Measurements from ENCODE around the gene UBXN7. TPM values are rescaled to one million over a fixed set of nuclear protein-coding genes. Genes with fewer than 3 reads are reported as not detected.

Gene UBXN7
- total and polyA plus RNA-seq, 2 of the 8 experiments (the other 6 are each of a cell fraction or from before 2014, with no cell fraction given) = 18.5 to 109 TPM

- Histone ChIP-seq H3K23ac (ENCODE audit: insufficient read length) (no peak overlapping the region), H4K8ac (ENCODE audit: extremely low read depth, insufficient read depth, low read length) (no peak overlapping the region), H3K4ac (replicated peaks; ENCODE audit: insufficient read length, low read depth, low read length) (no peak overlapping the region), H4K5ac (ENCODE audit: insufficient read length, low read depth, low read length) (no peak overlapping the region), H2BK120ac (replicated peaks; ENCODE audit: low read depth, low read length) (no peak overlapping the region), H4K20me1 (replicated peaks in 1 of 2; ENCODE audit: control insufficient read depth in 1 of 2, insufficient read depth in 2 of 2, low read length in 2 of 2) (no peaks in the 10 kb centered on the region), H3K4me3 (ENCODE audit: extremely low read depth in 1 of 4, insufficient read depth in 2 of 4, low read depth in 3 of 4, low read length in 4 of 4) (no peak overlapping the region), H3K9ac (replicated peaks in 1 of 4; ENCODE audit: extremely low read depth in 1 of 4, low read depth in 3 of 4, low read length in 3 of 4) (no peak overlapping the region), H3K4me1 (replicated peaks in 1 of 4; ENCODE audit: control insufficient read depth in 3 of 4, insufficient read depth in 4 of 4, low read length in 3 of 4) (no peaks in the 10 kb centered on the region; a peak in 1 of 7 replicates), H2BK15ac (ENCODE audit: low read length) (no peak overlapping the region), H3K56ac (replicated peaks; ENCODE audit: insufficient read length, low read depth, low read length) (no peak overlapping the region), H3K79me2 (ENCODE audit: control insufficient read depth in 1 of 2, insufficient read depth in 2 of 2, low read length in 2 of 2) (no peaks in the 10 kb centered on the region), H3K27me3 (replicated peaks in 1 of 4; ENCODE audit: control insufficient read depth in 3 of 4, extremely low read depth in 1 of 4, insufficient read depth in 3 of 4, low read length in 3 of 4) (no peaks in the 10 kb centered on the region), H3K79me1 (ENCODE audit: low read depth, low read length) (no peaks in the 10 kb centered on the region), H3K27ac (ENCODE audit: low read depth, low read length) (no peak overlapping the region), H2BK12ac (ENCODE audit: low read depth, low read length) (no peak overlapping the region), H3K9me3 (ENCODE audit: insufficient read depth in 2 of 2, low read depth in 1 of 2, low read length in 1 of 2) (no peaks in the 10 kb centered on the region), H2AFZ (ENCODE audit: low read length) (no peak overlapping the region), H4K91ac (replicated peaks; ENCODE audit: insufficient read length, low read length) (no peak overlapping the region), H2BK5ac (ENCODE audit: low read depth, low read length) (no peak overlapping the region), H3K4me2 (ENCODE audit: insufficient read depth in 1 of 2, low read depth in 2 of 2, low read length in 2 of 2) (no peak overlapping the region), H3K36me3 (ENCODE audit: control insufficient read depth in 2 of 4, insufficient read depth in 4 of 4, low read length in 3 of 4) (no peaks in the 10 kb centered on the region), H2AK5ac (ENCODE audit: low read depth, low read length) (no peak overlapping the region), H3K23me2 (ENCODE audit: low read depth, low read length) (no peaks in the 10 kb centered on the region), H3K14ac (ENCODE audit: insufficient read length) (no peak overlapping the region), H2BK20ac (ENCODE audit: low read length) (no peak overlapping the region), H3K18ac (ENCODE audit: extremely low read depth, low read length) (no peak overlapping the region)
- FAIRE-seq (no peak), DNase-seq (ENCODE audit: low read depth in 1 of 2, low spot score in 2 of 2) (no peak)
- CTCF ChIA-PET (ENCODE audit: partially characterized antibody) = no interaction called here
- WGBS, 2 experiments (ENCODE audit: extremely low coverage in 1 of 2, insufficient coverage in 1 of 2, insufficient read length in 1 of 2, insufficient replicate concordance in 2 of 2, low coverage in 1 of 2, low lambda C conversion rate in 2 of 2, missing lambda C conversion rate in 1 of 2) = 94% methylated on average over 21 of the region's 21 CpGs; no CpG with 5 or more reads in 1 of the 2 experiments
- peak; percentile 78; the same call in 1 of the 2 replicates for TF ChIP-seq BACH1 (IDR thresholded peaks at IDR 0.05; ENCODE audit: low read length)
- peak; percentile 32; the same call in 1 of the 2 replicates for TF ChIP-seq MAFK (IDR thresholded peaks at IDR 0.05; ENCODE audit: low read depth, low read length)
- TF ChIP-seq BCL11A (IDR thresholded peaks at IDR 0.05; ENCODE audit: low read depth in 2 of 2, low read length in 2 of 2) = no peak
- TF ChIP-seq SAP30 (IDR thresholded peaks at IDR 0.05; ENCODE audit: insufficient read depth, insufficient replicate concordance, low read length) = no peak
- TF ChIP-seq CREB1 (IDR thresholded peaks at IDR 0.05) = no peak
- POLR2A ChIA-PET (ENCODE audit: partially characterized antibody) = no interaction called here
Observed at GRCh38 chr3:196339493-196340254, 92.6 kb downstream of the UBXN7 start.

Measured in H1 (cell line).